IMR-90 (cell line): Measurements from ENCODE around the gene HLA-DOA.

Experiments
- CEBPB ChIP-seq: IDR thresholded peaks from 2 replicates; pipeline ENCODE4 v1.6.1; 2012; ENCODE audit warnings: low read depth, low read length, improper control_type of control experiment
- CTCF ChIP-seq: conservative IDR thresholded peaks from 2 replicates; pipeline ENCODE4 v1.5.1; 2012; ENCODE audit warnings: mild to moderate bottlenecking, low read depth, low read length, improper control_type of control experiment
- MXI1 ChIP-seq: IDR thresholded peaks from 2 replicates; pipeline ENCODE4 v1.6.1; 2012; ENCODE audit warnings: low read depth, mild to moderate bottlenecking, low read length, moderate library complexity, borderline replicate concordance
- POLR2A ChIP-seq: IDR thresholded peaks from 2 replicates; pipeline ENCODE4 v1.6.1; 2012; ENCODE audit warnings: mild to moderate bottlenecking, low read depth, low read length
- RAD21 ChIP-seq: IDR thresholded peaks from 2 replicates; pipeline ENCODE4 v1.6.1; 2012; ENCODE audit warnings: low read length, improper control_type of control experiment
- RFX5 ChIP-seq: IDR thresholded peaks from 2 replicates; pipeline ENCODE4 v1.8.0; 2012; ENCODE audit warnings: low read depth, mild to moderate bottlenecking, low read length, moderate library complexity

DNA sequence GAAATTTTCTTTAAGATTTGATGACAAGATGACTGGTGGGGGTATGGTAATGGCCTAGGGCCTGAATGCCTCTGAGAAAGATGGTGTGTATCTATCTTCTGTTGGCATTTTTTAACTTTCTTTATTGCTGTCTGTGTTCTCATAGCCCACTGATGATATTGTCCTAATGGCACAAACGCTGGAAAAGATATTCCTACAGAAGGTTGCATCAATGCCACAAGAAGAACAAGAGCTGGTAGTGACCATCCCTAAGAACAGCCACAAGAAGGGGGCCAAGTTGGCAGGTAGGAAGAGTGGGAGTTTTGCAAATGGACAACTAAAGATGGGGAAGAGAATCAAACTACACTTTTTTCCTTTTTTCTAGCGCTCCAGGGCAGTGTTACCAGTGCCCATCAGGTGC, 33.5 kb downstream of the HLA-DOA start:
- TF ChIP-seq CTCF (no peak), POLR2A (no peak), MXI1 (no peak), CEBPB (no peak), RFX5 (no peak), RAD21 (no peak)
